ENCODE measurements around the gene ACTG2.

- TF ChIP-seq CTCF (IDR thresholded peaks at IDR 0.05) (no peak), EP300 (IDR thresholded peaks at IDR 0.05) (no peak)
Measured at GRCh38 chr2:73885406-73885805, 7.4 kb upstream of the ACTG2 start.
